Activated CD4-positive, alpha-beta T cell treated with anti-CD3 and anti-CD28 coated beads for 1 hour (primary cell): ENCODE results near the gene STON2.
"Not testable (repeated sequence)": the region's sequence is repeated elsewhere in the genome, so short reads cannot be mapped to it uniquely, and the experiment has no call there.

Source experiments
- DNase-seq: peaks from one replicate; pipeline ENCODE4 v3.0.0-alpha.2; 2020

The STON2 gene

DNA sequence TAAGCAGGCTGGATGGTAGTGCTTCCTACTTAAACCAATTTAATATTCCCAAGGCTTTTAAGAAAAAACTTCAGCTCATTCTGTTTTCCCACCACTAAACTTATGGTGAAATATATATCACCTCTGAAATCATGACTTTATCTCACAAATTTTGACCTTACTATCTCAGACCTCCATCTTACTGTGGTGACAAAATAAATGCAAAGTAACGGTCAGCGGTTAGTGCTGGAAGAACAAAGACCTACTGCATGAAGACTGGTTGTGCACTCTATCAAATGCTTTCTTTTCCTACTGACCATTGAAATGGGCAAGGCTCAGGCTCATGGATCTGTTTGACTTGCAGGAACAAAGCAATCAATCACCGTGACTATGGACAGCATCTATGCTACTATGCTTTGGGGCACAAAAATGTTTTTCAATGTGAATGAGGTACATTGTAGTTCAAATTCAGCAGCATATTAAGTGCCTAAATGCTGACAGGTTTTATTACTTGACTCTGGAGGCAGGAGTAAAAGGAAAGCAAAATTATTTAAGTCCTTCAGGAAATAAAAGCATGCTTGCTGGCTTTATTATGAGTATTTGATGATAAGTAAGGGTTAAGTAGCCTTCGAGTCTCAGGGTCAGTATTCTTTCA, 136.2 kb downstream of the STON2 start:
- DNase-seq, result no peak

DNA sequence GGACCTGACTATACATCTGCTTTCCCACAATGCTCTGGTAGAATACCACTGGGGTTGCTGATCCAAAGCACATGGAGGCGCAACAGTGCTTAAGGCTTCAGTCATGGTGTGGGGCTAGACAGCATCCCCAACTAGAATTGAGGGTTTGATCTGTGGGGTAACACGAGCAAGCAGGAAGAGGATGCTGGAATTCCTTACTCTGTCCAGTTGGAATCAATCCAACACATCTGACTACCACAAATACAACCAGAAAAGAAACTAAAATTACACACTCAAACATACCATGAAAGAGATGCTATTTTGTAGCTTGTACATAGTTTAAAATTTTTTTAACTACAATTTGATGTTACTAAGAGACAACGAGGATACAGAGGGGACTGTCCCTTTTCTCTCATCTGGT, 138.9 kb downstream of the STON2 start:
- DNase-seq, result no peak

DNA sequence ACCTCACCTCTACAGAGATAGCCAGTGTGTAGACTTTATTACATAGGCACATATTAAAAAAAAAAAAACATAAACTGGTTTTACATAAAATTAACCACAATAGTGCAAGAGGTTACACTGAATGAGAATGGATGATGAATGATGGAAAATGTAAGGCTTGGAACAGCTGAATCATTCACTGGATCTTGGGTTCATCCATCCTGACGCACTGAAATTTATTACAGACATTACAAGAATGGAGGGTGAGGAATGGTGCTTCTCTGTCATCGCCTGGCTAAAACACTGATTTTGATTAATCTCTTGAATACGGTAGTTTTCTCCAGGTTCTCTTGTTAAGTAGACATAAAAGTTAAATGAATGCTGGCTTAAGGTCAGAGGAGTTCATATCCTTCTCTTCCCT, 139.4 kb downstream of the STON2 start:
- DNase-seq, result no peak

DNA sequence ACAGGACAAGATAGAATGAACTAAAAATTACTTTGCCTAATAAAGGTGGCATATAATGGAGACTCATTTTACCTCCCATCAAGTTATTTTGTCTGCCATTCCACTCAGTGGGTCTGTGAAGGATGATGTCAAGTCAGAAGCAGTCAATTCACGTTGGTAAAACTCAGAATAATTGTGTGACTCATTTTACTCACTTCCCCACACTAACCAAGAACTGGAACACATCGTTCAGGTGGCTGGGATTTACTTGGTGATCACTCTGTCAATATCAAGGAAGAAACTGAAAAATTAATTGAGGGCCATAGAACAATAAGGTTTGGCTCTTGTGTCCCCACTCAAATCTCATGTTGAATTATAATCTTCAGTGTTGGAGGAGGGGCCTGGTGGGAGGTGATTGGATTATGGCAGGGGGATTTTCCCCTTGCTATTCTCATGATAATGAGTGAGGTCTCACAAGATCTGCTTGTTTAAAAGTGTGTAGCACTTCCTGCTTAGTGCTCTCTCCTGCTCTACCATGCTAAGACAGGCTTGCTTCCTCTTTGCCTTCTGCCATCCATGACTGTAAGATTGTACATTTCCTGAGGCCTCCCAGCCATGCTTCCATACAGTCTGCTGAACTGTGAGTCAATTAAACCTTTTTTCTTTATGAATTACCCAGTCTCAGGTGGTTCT, 143.7 kb downstream of the STON2 start:
- no peak for DNase-seq

DNA sequence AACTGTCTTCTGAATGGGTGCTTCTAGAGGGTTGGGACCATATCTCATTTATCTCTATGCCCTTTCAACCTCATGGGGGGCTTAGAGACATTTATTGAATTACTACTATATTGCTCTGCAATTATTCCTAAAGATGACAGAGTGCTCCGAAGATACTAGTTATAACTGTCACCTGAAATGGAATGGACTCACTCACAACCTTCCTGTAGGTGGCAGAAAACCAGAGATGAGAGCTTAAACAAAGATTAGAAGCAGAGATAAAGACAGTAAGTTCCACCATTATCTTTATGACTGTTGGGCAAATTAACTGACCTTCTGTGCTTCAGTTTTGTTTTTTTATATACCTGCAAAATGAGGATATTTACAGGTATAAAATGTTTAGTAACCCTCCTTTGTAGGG, 147.8 kb downstream of the STON2 start:
- no peak for DNase-seq

DNA sequence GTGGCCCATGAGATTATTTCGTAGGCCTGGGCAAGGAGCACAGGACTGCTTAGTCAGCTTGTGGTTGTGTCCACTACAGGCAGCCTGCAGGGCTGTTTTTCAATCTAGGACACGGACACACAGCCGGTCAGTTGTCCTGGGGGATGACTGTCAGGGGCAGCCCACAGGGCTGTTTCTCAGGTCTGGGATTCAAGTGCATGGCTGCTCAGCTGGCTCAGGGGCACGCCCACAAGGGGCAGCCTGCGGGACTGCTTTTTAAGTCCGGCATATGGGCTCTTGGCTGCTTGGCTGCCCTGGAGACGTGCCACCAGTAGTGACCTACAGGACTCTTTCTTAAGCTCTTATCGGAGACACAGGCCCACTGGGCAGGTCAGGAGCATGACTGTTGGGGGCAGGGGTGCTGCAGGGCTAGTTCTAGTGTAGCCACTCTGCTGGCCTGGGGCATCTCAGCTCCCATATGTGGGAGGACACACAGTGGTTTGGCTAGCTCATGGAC, 152.8 kb downstream of the STON2 start:
- DNase-seq, result no peak

DNA sequence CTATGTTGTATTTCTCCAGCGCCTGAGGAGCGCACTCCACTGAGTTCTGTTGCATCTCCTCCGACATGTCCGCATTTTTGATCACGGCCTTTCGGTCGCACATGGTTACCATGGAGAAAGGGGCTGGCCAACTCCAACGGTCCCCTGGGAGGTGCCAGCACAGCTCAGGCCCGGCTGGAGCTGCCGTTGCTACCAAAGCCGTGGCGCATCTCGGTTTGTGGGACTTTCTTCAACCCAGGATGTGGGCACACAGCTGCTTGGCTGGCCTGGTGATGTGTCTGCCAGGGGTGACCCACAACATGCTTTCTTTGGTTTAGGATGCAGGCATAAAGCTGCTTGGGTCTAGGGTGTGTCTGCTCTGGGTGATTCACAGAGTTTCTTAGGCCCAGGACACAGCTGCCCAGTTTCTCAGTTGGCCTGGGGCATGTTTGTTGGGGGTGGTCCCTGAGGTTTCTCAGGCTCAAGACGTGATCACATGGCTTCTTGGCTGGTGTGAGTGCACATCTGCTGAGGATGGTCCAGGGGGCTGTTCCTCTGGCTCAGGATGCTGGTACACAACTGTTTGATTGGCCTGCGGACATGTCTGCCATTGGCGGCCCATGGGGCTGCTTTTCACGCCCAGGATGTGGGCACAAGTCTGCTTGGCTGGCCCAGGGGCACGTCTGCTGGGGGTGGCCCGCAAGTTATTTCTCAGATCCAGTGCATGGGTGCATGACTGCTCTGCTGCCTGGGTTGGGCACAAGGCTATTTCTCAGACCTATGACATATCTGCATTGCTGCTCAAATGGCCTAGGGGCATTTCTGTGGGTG, 153.5 kb downstream of the STON2 start:
- DNase-seq, result no peak

DNA sequence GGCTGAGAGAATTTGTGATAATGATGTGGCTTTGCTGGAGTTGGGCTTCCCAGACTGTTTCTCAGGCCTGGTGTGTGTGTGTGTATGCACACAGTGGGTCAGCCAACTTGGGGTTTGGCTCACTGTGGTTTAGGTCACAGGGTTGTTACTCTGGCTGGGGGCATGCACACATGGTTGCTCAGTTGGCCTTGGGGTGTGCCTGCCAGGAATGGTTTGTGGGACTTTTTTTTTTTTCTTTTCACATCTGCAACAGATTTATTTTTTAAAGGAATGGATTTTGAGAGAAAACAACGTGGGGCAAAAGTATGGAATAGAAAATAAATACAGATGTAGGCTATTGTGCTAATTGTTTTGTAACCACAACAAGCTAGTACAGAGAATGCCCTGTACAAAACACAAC, 154.4 kb downstream of the STON2 start:
- DNase-seq, result no peak

DNA sequence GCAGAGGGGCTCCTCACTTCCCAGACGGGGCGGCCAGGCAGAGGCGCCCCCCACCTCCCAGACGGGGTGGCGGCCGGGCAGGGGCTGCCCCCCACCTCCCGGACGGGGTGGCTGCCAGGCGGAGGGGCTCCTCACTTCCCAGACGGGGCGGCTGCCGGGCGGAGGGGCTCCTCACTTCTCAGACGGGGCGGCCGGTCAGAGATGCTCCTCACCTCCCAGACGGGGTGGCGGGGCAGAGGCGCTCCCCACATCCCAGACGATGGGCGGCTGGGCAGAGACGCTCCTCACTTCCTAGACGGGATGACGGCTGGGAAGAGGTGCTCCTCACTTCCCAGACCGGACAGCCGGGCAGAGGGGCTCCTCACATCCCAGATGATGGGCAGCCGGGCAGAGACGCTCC, 155.7 kb downstream of the STON2 start:
- DNase-seq, result not testable (repeated sequence)

DNA sequence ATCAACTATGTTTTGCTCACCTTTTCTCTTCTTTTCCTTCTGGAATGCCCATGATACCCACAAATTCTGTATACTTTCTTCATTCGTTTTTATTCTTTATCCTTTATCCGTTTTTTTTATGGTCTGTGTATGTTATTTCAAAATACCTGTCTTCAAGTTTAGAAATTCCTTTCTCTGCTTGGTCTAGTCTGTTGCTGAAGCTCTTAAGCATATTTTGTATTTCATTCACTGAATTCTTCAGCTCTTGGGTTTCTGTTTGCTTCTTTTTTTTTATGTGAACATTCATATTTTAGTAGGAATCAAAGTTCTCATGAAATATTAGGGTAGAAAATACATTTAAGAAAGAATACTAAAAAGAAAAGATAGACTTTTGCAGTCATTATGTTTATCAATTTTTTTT, 156.6 kb downstream of the STON2 start:
- DNase-seq, result no peak

DNA sequence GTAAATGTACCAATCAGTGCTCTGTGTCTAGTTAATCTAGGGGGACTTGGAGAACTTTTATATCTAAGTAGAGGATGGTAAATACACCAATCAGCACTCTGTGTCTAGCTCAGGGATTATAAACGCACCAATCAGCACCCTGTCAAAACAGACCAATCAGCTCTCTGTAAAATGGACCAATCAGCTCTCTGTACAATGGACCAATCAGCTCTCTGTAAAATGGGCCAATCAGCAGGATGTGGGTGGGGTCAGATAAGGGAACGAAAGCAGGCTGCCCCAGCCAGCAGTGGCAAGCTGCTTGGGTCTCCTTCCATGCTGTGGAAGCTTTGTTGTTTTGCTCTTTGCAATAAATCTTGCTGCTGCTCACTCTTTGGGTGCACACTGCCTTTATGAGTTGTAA, 163.3 kb downstream of the STON2 start:
- DNase-seq, result not testable (repeated sequence)

DNA sequence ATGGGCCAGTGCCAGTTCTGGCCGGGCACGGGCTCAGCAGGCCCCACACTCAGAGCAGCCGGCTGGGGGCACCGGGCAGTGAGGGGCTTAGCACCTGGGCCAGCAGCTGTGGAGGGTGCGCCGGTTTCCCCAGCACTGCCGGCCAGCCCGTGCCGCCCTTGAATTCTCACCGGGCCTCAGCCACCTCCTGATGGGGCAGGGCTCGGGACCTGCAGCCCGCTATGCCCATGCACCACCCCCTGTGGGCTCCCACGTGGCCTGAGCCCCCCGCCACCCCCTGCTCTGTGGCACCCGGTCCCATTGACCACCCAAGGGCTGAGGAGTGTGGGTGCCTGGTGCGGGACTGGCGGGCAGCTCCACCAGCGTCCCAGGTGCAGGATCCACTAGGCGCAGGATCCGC, 164.0 kb downstream of the STON2 start:
- DNase-seq, result no peak

DNA sequence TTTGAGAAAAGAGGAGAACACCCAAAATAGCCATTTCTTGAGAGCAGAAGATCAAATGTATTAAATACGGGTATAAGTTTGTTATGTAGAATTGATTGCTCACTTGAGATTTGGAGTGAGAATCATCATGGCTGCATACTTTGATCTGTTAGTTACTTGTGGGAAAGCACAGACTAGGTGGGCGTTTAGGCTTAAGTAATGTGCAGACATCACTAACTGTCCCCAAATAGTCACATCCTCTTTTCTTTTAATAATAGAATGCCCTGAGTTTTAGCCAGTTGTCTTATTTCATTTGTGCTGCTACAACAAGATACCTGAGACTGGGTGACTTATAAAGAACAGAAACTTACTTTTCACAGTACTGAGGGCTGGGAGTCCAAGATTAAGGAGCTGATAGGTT, 165.0 kb downstream of the STON2 start:
- no peak for DNase-seq

DNA sequence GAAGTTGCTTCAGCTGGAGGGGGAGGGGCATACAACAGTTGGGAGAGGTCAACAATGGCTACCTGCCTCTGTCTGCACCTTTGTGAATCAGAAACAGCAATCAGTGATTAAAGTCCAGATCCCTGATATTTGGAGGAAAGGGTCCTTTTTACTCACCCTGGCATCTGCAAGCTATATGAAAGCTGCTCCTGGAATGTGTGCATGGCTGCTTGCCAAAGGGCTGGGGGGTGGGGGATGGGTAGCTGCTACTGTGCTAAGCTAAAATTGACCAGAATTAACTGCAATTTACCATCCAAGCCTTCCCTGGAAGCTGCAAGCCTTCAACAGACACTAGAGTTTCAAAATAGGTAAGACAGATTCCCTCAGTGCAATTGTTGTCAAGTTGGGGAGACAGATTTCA, 165.8 kb downstream of the STON2 start:
- DNase-seq, result no peak

DNA sequence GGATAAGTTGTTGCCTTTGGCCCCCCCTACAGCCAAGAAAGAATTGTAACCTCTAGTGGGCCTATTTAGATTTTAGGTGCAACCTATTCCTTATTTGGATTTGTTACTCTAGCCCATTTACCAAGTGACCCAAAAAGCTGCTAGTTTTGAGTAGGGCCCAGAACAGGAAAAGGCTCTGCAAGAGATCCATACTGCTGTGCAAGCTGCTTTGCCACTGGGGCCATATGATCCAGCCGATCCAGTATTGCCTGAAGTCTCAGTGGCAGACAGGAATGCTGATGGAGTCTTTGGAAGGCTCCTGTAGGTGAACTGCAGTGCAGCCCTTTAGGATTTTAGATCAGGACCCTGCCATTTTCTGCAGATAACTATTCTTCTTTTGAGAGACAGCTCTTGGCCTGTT, 166.5 kb downstream of the STON2 start:
- no peak for DNase-seq

DNA sequence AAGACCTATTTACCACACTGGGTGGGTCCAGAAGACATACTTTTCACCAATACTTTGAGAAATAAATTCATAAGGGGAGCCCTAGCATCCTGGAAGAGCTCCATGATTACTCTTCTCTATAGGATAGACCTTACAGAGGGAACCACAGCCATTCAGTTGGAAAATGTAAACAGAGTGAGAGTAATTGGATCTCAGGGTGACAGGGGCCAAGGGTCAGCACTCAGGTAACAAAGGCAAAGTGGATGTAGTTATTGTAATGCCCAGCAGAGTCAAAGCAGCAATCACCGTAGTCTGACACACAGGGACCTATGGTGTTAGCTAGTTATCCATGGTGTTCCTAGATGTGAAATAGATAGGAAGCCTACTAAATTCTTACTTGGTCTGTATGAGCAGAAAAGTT, 168.6 kb downstream of the STON2 start:
- DNase-seq, result no peak

DNA sequence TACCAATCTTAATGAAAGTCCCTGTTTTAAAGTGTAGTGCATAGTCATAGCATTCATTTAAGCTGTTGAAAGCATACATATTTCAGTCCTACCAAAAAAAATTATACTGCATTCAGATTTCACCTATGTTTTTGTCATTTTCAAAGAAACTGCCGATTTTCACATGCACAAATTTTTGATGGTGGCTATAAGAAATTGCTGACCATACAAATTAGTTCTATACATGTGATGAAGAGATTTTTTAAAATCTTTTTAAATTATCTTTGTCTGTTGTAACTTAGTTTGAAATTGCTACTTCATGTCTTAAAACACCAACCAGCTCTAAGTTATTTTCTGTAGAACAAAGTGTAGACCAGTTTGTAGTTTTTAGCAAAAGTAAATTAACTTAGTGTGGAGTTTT, 175.9 kb downstream of the STON2 start:
- DNase-seq, result no peak

DNA sequence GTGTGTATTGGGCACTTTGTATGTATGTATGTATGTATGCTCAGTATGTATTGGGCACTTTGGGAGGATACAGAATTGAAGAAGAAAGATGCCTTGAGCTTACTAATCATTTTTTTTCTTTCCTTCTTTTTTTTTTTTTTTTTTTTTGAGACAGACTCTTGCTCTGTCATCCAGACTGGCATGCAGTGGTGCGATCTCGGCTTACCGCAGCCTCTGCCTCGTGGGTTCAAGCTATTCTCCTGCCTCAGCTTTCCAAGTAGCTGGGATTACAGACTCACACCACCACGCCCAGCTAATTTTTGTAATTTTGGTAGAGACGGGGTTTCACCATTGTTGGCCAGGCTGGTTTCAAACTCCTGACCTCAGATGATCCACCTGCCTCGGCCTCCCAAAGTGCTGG, 176.3 kb downstream of the STON2 start:
- not testable (repeated sequence) for DNase-seq

DNA sequence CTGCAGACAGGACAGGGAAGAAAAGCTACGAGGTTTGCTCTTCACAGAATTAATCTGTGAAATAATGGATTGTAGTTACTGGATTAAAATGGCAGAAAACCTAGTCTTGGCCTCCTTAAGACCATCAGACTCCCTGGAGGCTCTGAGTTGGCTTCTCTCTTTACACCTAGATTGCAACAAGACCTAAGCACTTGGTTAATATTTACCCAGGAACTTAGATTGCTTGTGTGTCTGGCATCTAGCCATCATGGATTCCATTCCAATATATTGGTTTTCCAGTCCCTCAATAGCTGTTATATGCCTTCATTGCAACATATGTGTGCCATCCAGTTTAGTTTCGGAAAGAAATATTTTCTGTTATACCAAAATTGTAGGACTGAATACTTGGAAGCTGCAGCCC, 177.4 kb downstream of the STON2 start:
- DNase-seq, result no peak

DNA sequence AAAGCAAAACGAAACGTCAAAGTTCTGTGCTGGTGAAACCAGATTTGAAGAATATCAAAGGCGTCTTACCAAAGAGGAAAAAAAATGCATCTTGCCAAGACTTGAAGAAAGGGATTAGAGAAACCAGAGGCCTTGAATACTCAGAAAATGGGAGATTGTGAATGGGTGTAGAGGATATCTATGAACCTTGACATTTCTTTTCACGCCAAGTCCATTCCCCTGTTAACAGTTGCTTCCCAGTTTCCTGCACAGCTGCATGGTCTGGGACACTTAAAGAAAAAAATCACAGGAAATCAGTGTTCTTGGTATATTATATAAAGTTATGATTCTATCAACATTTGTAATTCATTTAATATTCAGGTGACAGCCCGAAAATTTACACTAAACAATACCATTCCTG, 178.0 kb downstream of the STON2 start:
- no peak for DNase-seq

DNA sequence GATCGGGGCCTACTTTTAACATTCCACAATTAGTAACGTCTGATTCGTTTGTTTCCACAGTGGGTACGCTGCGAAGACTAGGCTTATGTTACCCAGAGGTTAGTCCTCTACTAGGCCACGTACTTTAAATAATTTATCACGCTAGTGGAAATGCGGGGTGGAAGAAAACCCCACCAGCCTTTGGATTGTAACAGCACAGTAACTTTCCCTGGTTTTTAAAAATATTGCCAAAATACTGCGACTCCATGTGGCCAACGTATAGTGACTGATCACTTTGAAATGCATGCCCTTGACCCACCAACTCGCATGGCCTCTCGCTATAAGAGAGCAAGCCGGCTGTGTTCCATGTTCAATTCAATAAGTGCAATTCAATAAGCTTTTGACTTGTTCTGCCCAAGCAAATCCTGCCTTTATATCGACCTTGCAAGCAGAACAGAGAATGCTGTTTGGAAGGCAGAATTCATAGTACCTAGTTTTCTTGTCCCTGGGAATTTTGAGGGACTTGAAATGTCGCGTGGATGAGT, 178.5 kb downstream of the STON2 start:
- DNase-seq, result no peak

DNA sequence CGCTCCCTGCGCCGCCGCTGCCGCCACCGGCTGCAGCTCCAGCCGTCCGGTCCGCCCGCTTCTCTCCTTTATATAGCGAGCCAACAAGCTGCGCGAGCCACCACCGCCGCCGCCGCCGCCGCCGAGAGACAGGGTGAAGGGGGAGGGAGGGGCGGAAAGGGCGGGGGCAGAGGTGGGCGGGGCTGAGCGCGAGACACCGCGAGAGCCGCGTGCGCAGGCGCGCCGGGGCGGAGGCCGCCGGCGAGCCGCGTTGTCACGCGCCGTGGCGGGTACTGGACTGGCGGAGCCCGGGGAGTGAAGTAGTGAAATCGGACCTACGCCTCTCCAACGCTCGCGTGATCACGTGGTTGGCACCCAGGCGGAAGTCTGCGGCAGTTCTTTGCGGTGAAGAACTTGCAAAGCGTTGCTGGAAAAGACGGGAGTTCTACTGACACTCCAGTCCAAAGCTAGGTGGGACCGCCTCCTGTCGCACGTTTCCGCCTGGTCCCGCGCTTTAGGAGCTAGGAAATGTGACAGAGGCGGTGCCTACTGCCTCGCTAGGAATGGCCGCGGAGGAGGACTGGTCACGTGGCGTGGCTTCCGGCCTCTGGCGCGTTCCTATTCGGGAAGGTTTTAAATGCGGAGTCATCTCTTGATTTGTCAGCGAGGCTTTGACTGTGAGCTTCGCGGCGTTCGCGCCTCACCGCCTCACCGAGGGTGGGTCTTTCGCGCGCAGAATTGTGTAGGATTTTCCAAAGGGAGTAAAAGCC, 179.1 kb downstream of the STON2 start, which contains the start of gene GTF2A1:
TSS of gene GTF2A1 (minus strand) at position 130 of the 749 bp plus-strand sequence. CDS start 441 bp downstream, outside the sequence.
- peak; percentile 93 for DNase-seq

DNA sequence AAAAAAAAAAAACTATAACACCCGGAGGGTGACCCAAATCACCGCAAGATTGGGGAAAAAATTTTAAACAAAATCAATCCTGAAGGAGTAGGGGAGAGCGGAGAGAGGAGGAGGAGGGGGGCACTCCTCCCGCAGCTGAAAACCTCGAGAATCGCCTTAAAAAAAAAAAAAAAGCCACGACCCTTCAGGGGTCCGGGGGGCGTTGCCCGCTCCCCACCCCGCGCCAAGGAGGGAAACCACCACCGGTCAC, 179.6 kb downstream of the STON2 start:
- DNase-seq, result no peak
